ENCODE measurements around the gene PCDHAC1. TPM values are rescaled to one million over a fixed set of nuclear protein-coding genes. Genes with fewer than 3 reads are reported as not detected.

The PCDHAC1 gene
- total and polyA plus RNA-seq, 10 donors = 0.13 to 1.2 (median 0.37) TPM

DNA sequence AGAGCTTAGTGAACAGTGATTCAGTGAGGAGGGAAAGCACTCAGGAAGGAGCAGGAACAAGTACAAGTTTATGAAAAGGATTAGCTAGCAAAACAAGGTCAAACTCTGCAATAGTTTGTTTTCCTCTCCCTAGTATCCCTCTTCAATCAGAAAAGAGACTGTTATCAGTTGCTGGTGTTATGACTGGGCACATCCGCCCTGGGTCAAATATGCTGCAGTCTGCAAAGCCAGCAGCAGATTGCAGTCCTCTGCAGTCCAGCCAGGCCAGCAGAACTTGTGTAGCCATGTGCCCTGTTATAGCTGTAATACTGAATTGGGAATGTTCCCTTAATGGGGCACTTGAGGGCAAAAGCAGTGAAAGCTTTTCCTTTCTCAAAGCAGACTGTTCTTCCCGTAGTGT lies 52.2 kb downstream of the PCDHAC1 start:
- 17 to 73% (median 61%) methylated on average over 2 of the region's 2 CpGs for WGBS, 5 donors
- peak overlapping the region in 5 of 8 donors; percentile 47 to 63 (median 56) for H3K27ac ChIP-seq
- intact Hi-C loops (cut with DNase I; ENCODE audit: low total_unique reads) = no loop called here
- H3K36me3 ChIP-seq = no peaks in the 10 kb centered on the region
- peaks cover 0 to 23% (median 10%) of the 10 kb centered on the region in 6 donors for H3K4me1 ChIP-seq
- DNase-seq = peak; percentile 80
- no peak for TF ChIP-seq CTCF (IDR thresholded peaks at IDR 0.05 in 8 of 11, conservative IDR thresholded peaks at IDR 0.05 in 3 of 11)
- TF ChIP-seq POLR2AphosphoS5 (IDR thresholded peaks at IDR 0.05) = peak in 2 of 3 donors; percentile 66 to 72
- TF ChIP-seq POLR2A (IDR thresholded peaks at IDR 0.05) = no peak
- H3K4me3 ChIP-seq = no peak overlapping the region
- H3K27me3 ChIP-seq (replicated peaks in 1 of 7) = no peaks in the 10 kb centered on the region
- H3K9me3 ChIP-seq = no peaks in the 10 kb centered on the region

DNA sequence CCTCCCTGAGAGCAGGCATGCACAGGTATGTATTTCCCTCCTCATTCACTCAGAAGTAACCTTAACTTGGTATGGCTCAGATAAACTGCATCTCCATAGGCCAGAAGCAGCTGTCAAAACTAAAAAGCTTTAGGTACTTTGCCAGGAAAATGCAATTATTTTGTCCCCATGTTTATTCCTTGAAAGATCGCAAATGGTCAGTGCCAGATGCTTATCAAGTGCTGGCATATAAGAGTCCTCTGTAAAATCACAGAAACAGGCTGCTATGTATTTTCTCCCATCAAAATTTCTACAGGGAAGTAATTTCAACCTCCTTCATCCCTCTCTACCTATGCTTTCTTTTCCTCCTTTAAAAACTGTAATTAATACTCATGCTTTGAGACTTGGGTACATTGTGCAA lies 52.9 kb downstream of the PCDHAC1 start:
- TF ChIP-seq POLR2AphosphoS5 (IDR thresholded peaks at IDR 0.05) = no peak
- no peak for TF ChIP-seq CTCF (IDR thresholded peaks at IDR 0.05 in 8 of 11, conservative IDR thresholded peaks at IDR 0.05 in 3 of 11)
- no peak for TF ChIP-seq POLR2A (IDR thresholded peaks at IDR 0.05)

More for the DNA sequence above, 52.9 kb downstream of the PCDHAC1 start:
- intact Hi-C loops (cut with DNase I; ENCODE audit: low total_unique reads) = no loop called here
- Histone ChIP-seq H3K4me3 (no peak overlapping the region), H3K4me1 (peaks cover 0 to 23% (median 10%) of the 10 kb centered on the region in 6 donors), H3K36me3 (no peaks in the 10 kb centered on the region), H3K27me3 (replicated peaks in 1 of 7) (no peaks in the 10 kb centered on the region), H3K9me3 (no peaks in the 10 kb centered on the region), H3K27ac (peak overlapping the region in 1 of 8 donors; percentile 21)
- no peak for DNase-seq
- WGBS, 5 donors = 87 to 93% (median 88%) methylated on average over 1 of the region's 1 CpG

Small RNA genes lying within 50 kb of the gene (small RNA-seq; reads per million reads assigned to genes)
- gene AC010223.1 = 0 reads per million in 4 donors

Other genes starting within 250 kb of the PCDHAC1 start
- 10 to 100 TPM; 41.9 to 53.9 (median 47.6) TPM for gene HARS1, start 234.9 kb upstream of the PCDHAC1 start, total RNA-seq
- gene HARS1, start 234.9 kb upstream of the PCDHAC1 start, polyA plus RNA-seq = 10 to 100 TPM; 38.4 to 46.3 (median 45.5) TPM
- gene HARS2, start 234.8 kb upstream of the PCDHAC1 start, total RNA-seq = 10 to 100 TPM; 30.2 to 40.8 (median 37.2) TPM
- gene HARS2, start 234.8 kb upstream of the PCDHAC1 start, polyA plus RNA-seq = 10 to 100 TPM; 16.5 to 26.1 (median 24.1) TPM
- gene ZMAT2, start 225.9 kb upstream of the PCDHAC1 start, total RNA-seq = 10 to 100 TPM; 34.4 to 52.3 (median 43.1) TPM
- gene ZMAT2, start 225.9 kb upstream of the PCDHAC1 start, polyA plus RNA-seq = 10 to 100 TPM; 44.1 to 80.3 (median 57.8) TPM
- not detected for gene PCDHA1, start 140.2 kb upstream of the PCDHAC1 start, total RNA-seq
- under 1 TPM in 1 of 3 donors, not detected in 2; 0.05 TPM for gene PCDHA1, start 140.2 kb upstream of the PCDHAC1 start, polyA plus RNA-seq
- under 1 TPM in 1 of 7 donors, not detected in 6; 0.09 TPM for gene PCDHA2, start 131.4 kb upstream of the PCDHAC1 start, total RNA-seq
- gene PCDHA2, start 131.4 kb upstream of the PCDHAC1 start, polyA plus RNA-seq = under 1 TPM in 1 of 3 donors, not detected in 2; 0.03 TPM
- 1 to 10 TPM in 1 of 7 donors, under 1 TPM in 5, not detected in 1; 0.07 to 2.3 (median 0.61) TPM for gene PCDHA3, start 125.2 kb upstream of the PCDHAC1 start, total RNA-seq
- under 1 TPM in 2 of 3 donors, not detected in 1; 0.03 to 0.08 TPM for gene PCDHA3, start 125.2 kb upstream of the PCDHAC1 start, polyA plus RNA-seq
- gene PCDHA4, start 119.2 kb upstream of the PCDHAC1 start, total RNA-seq = 1 to 10 TPM in 1 of 7 donors, under 1 TPM in 6; 0.13 to 1.2 (median 0.51) TPM
- gene PCDHA4, start 119.2 kb upstream of the PCDHAC1 start, polyA plus RNA-seq = under 1 TPM in 1 of 3 donors, not detected in 2; 0.23 TPM
- under 1 TPM in 6 of 7 donors, not detected in 1; 0.09 to 0.46 (median 0.13) TPM for gene PCDHA5, start 104.7 kb upstream of the PCDHAC1 start, total RNA-seq
- under 1 TPM in 1 of 3 donors, not detected in 2; 0.03 TPM for gene PCDHA5, start 104.7 kb upstream of the PCDHAC1 start, polyA plus RNA-seq
- gene PCDHA6, start 98.3 kb upstream of the PCDHAC1 start, total RNA-seq = under 1 TPM in 5 of 7 donors, not detected in 2; 0.14 to 0.85 (median 0.34) TPM
- gene PCDHA6, start 98.3 kb upstream of the PCDHAC1 start, polyA plus RNA-seq = under 1 TPM; 0.02 to 0.06 (median 0.04) TPM
- under 1 TPM in 5 of 7 donors, not detected in 2; 0.14 to 0.72 (median 0.43) TPM for gene PCDHA7, start 92.0 kb upstream of the PCDHAC1 start, total RNA-seq
- gene PCDHA7, start 92.0 kb upstream of the PCDHAC1 start, polyA plus RNA-seq = under 1 TPM; 0.03 to 0.41 (median 0.11) TPM
- under 1 TPM in 5 of 7 donors, not detected in 2; 0.11 to 0.52 (median 0.25) TPM for gene PCDHA8, start 85.1 kb upstream of the PCDHAC1 start, total RNA-seq
- not detected for gene PCDHA8, start 85.1 kb upstream of the PCDHAC1 start, polyA plus RNA-seq
- gene PCDHA9, start 77.9 kb upstream of the PCDHAC1 start, total RNA-seq = under 1 TPM in 5 of 7 donors, not detected in 2; 0.13 to 0.98 (median 0.17) TPM
- not detected for gene PCDHA9, start 77.9 kb upstream of the PCDHAC1 start, polyA plus RNA-seq
- gene PCDHA10, start 70.4 kb upstream of the PCDHAC1 start, total RNA-seq = 1 to 10 TPM in 3 of 7 donors, under 1 TPM in 4; 0.34 to 1.4 (median 0.60) TPM
- under 1 TPM in 2 of 3 donors, not detected in 1; 0.02 to 0.03 TPM for gene PCDHA10, start 70.4 kb upstream of the PCDHAC1 start, polyA plus RNA-seq
- under 1 TPM in 6 of 7 donors, not detected in 1; 0.11 to 0.79 (median 0.31) TPM for gene PCDHA11, start 57.3 kb upstream of the PCDHAC1 start, total RNA-seq
- not detected for gene PCDHA11, start 57.3 kb upstream of the PCDHAC1 start, polyA plus RNA-seq
- under 1 TPM in 4 of 7 donors, not detected in 3; 0.17 to 0.79 (median 0.32) TPM for gene PCDHA12, start 51.0 kb upstream of the PCDHAC1 start, total RNA-seq
- gene PCDHA12, start 51.0 kb upstream of the PCDHAC1 start, polyA plus RNA-seq = under 1 TPM in 1 of 3 donors, not detected in 2; 0.06 TPM
- gene PCDHA13, start 44.2 kb upstream of the PCDHAC1 start, total RNA-seq = under 1 TPM in 5 of 7 donors, not detected in 2; 0.22 to 0.79 (median 0.46) TPM
- under 1 TPM in 2 of 3 donors, not detected in 1; 0.20 to 0.21 TPM for gene PCDHA13, start 44.2 kb upstream of the PCDHAC1 start, polyA plus RNA-seq
- gene PCDHAC2, start 40.2 kb downstream of the PCDHAC1 start, total RNA-seq = 1 to 10 TPM; 1.5 to 7.9 (median 3.9) TPM
- under 1 TPM; 0.15 to 0.26 (median 0.17) TPM for gene PCDHAC2, start 40.2 kb downstream of the PCDHAC1 start, polyA plus RNA-seq
- gene PCDHB1, start 125.1 kb downstream of the PCDHAC1 start, total RNA-seq = not detected
- not detected for gene PCDHB1, start 125.1 kb downstream of the PCDHAC1 start, polyA plus RNA-seq
- gene PCDHB2, start 168.3 kb downstream of the PCDHAC1 start, total RNA-seq = 1 to 10 TPM in 6 of 7 donors, under 1 TPM in 1; 0.98 to 2.0 (median 1.5) TPM
- under 1 TPM; 0.12 to 0.29 (median 0.13) TPM for gene PCDHB2, start 168.3 kb downstream of the PCDHAC1 start, polyA plus RNA-seq
- 1 to 10 TPM in 4 of 7 donors, under 1 TPM in 3; 0.34 to 3.1 (median 1.1) TPM for gene PCDHB3, start 174.2 kb downstream of the PCDHAC1 start, total RNA-seq
- under 1 TPM in 2 of 3 donors, not detected in 1; 0.08 to 0.26 TPM for gene PCDHB3, start 174.2 kb downstream of the PCDHAC1 start, polyA plus RNA-seq
- 1 to 10 TPM in 5 of 7 donors, under 1 TPM in 2; 0.77 to 2.6 (median 1.6) TPM for gene PCDHB4, start 195.5 kb downstream of the PCDHAC1 start, total RNA-seq
- gene PCDHB4, start 195.5 kb downstream of the PCDHAC1 start, polyA plus RNA-seq = under 1 TPM; 0.09 to 0.32 (median 0.24) TPM
- gene PCDHB5, start 208.9 kb downstream of the PCDHAC1 start, total RNA-seq = 1 to 10 TPM in 6 of 7 donors, under 1 TPM in 1; 0.81 to 3.4 (median 1.6) TPM
- gene PCDHB5, start 208.9 kb downstream of the PCDHAC1 start, polyA plus RNA-seq = under 1 TPM; 0.20 to 0.33 (median 0.32) TPM
- gene PCDHB6, start 223.8 kb downstream of the PCDHAC1 start, total RNA-seq = 1 to 10 TPM in 2 of 7 donors, under 1 TPM in 5; 0.20 to 1.1 (median 0.66) TPM
- gene PCDHB6, start 223.8 kb downstream of the PCDHAC1 start, polyA plus RNA-seq = under 1 TPM; 0.02 to 0.13 (median 0.07) TPM
- 1 to 10 TPM in 4 of 7 donors, under 1 TPM in 3; 0.51 to 1.6 (median 1.3) TPM for gene PCDHB7, start 246.3 kb downstream of the PCDHAC1 start, total RNA-seq
- gene PCDHB7, start 246.3 kb downstream of the PCDHAC1 start, polyA plus RNA-seq = under 1 TPM in 2 of 3 donors, not detected in 1; 0.08 to 0.16 TPM

Measured in spleen (tissue), 11 donors.